Fibroblast of pulmonary artery (primary cell): Measurements from ENCODE around the gene SLC4A1AP.

Source experiments
- DNase-seq: peaks from one replicate; pipeline ENCODE4 v3.0.0-alpha.2; 2010; ENCODE audit warnings: low read depth
- H3K4me3 ChIP-seq: replicated peaks from 2 replicates; pipeline ENCODE4 v1.5.1; 2011; ENCODE audit warnings: low read depth, mild to moderate bottlenecking, control low read depth, low read length, moderate library complexity
- CTCF ChIP-seq: IDR thresholded peaks from 2 replicates; pipeline ENCODE4 v1.5.1; 2011; ENCODE audit warnings: mild to moderate bottlenecking, control low read depth, low read length, inconsistent platforms; ENCODE audit errors: missing control alignments

Gene SLC4A1AP

GRCh38 chr2:27640722-27641245, 22.9 kb upstream of the SLC4A1AP start:
- no peak for TF ChIP-seq CTCF
- no peak for DNase-seq

GRCh38 chr2:27645197-27645596, 18.5 kb upstream of the SLC4A1AP start:
- no peak for TF ChIP-seq CTCF
- H3K4me3 ChIP-seq: no peak overlapping the region
- no peak for DNase-seq

More at GRCh38 chr2:27640722-27641245, 22.9 kb upstream of the SLC4A1AP start:
- no peak overlapping the region for H3K4me3 ChIP-seq

GRCh38 chr2:27647289-27647688, 16.4 kb upstream of the SLC4A1AP start:
- no peak for TF ChIP-seq CTCF
- DNase-seq: no peak
- H3K4me3 ChIP-seq: no peak overlapping the region

GRCh38 chr2:27647737-27648136, 16.0 kb upstream of the SLC4A1AP start:
- no peak for TF ChIP-seq CTCF
- no peak for DNase-seq
- no peak overlapping the region for H3K4me3 ChIP-seq

- DNase-seq: no peak
- H3K4me3 ChIP-seq: no peak overlapping the region
- TF ChIP-seq CTCF: no peak
Measured at GRCh38 chr2:27651056-27651455, 12.6 kb upstream of the SLC4A1AP start.

GRCh38 chr2:27652341-27652740, 11.3 kb upstream of the SLC4A1AP start:
- no peak overlapping the region for H3K4me3 ChIP-seq
- no peak for TF ChIP-seq CTCF
- no peak for DNase-seq

- DNase-seq: no peak
- no peak for TF ChIP-seq CTCF
Measured at GRCh38 chr2:27652790-27653189, 10.9 kb upstream of the SLC4A1AP start.

More at GRCh38 chr2:27652790-27653189, 10.9 kb upstream of the SLC4A1AP start:
- H3K4me3 ChIP-seq: no peak overlapping the region
